Uterus (tissue), 2 donors: Measurements from ENCODE around the gene ITPR1.

Source experiments
- CTCF ChIP-seq, 4 experiments: fragments of 200-600 bp in 2 of 4; fragments of 450-650 bp in 2 of 4; sonication (generic) in 2 of 4; IDR thresholded peaks; one replicate each; pipeline ENCODE4 v1.5.1; 2016 to 2019; ENCODE audit warnings: antibody characterized with exemption in 4 of 4, mild to moderate bottlenecking in 2 of 4, moderate library complexity in 1 of 4
- POLR2A ChIP-seq, 2 donors: fragments of 450-650 bp; IDR thresholded peaks; one replicate each; pipeline ENCODE4 v1.6.1; 2016; ENCODE audit warnings: antibody characterized with exemption in 2 of 2, mild to moderate bottlenecking in 1 of 2, moderate library complexity in 1 of 2

GRCh38 chr3:4664412-4664811 is 171.3 kb downstream of the ITPR1 start:
- TF ChIP-seq POLR2A (IDR thresholded peaks at IDR 0.05), result no peak
- TF ChIP-seq CTCF (IDR thresholded peaks at IDR 0.05), result no peak
